ENCODE data around the gene MLANA.

DNA sequence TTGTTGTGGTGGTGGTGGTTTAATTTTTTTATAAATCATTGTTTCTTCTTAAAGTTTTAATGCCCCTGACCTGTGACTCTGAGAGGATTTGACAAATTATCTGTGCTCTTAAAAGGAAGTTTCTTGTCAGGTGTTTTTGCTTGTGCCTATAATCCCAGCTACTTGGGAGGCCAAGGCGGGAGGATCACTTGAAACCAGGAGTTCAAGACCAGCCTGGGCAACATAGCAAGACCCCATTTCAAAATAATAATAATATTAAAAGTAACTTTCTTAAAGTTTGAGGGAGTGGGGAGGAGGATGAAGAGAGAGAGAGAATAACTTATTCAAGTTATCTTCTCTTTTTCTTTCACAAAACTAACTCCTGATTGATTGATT is 45.5 kb upstream of the MLANA start:
- no peak for TF ChIP-seq CTCF (IDR thresholded peaks at IDR 0.05; ENCODE audit: poor library complexity)
- TF ChIP-seq EZH2 (IDR thresholded peaks at IDR 0.05; ENCODE audit: borderline replicate concordance), result no peak
- no peak for TF ChIP-seq EZH2phosphoT487 (IDR thresholded peaks at IDR 0.05; ENCODE audit: low read depth, severe bottlenecking, unreplicated experiment)
